ENCODE measurements around the gene IGSF9B. TPM values are rescaled to one million over a fixed set of nuclear protein-coding genes. Genes with fewer than 3 reads are reported as not detected.

The IGSF9B gene
- total and polyA plus RNA-seq, 2 of the 13 experiments (the other 11 are each of a cell fraction or from before 2014, with no cell fraction given) = not detected

GRCh38 chr11:133905677-133906156 is 51.1 kb downstream of the IGSF9B start:
- Histone ChIP-seq H3K27ac (ENCODE audit: extremely low read length, insufficient read depth, low read length) (no peak overlapping the region), H3K4me3 (replicated peaks in 1 of 3; ENCODE audit: insufficient read depth in 1 of 3, low read depth in 2 of 3, low read length in 3 of 3) (no peak overlapping the region), H4K20me1 (ENCODE audit: insufficient read depth, low read length) (no peaks in the 10 kb centered on the region), H3K9me3 (ENCODE audit: low read length) (no peaks in the 10 kb centered on the region), H3K36me3 (replicated peaks in 1 of 2; ENCODE audit: control insufficient read depth in 1 of 2, insufficient read depth in 2 of 2, low read length in 2 of 2) (no peaks in the 10 kb centered on the region), H3K4me1 (ENCODE audit: insufficient read depth, low read length) (no peaks in the 10 kb centered on the region), H3K4me2 (ENCODE audit: low read depth, low read length) (no peak overlapping the region), H2AFZ (ENCODE audit: low read length) (no peak overlapping the region), H3K79me2 (ENCODE audit: insufficient read depth, low read length) (no peaks in the 10 kb centered on the region), H3K9ac (ENCODE audit: insufficient read depth, low read depth, low read length) (no peak overlapping the region), H3K27me3 (ENCODE audit: control insufficient read depth in 1 of 2, insufficient read depth in 2 of 2, low read length in 2 of 2) (peaks cover 0 to 24% of the 10 kb centered on the region in 2 experiments; a peak in 2 of 5 replicates)
- POLR2A ChIA-PET = no interaction called here
- in situ Hi-C loops (cut with HindIII; ENCODE audit: extremely low pct_ligation_motif_present, low pct_unique_long_range_greater_than_20kb) (no loop called here), intact Hi-C loops (cut with micrococcal nuclease; ENCODE audit: unreplicated experiment) (no loop called here)
- CTCF ChIA-PET (ENCODE audit: low intra/inter-chr PET ratio, low total read pairs) = no interaction called here
- WGBS (ENCODE audit: low lambda C conversion rate) = 38% methylated on average over 7 of the region's 13 CpGs
- BruUV-seq (replicated peaks) = no TSS peak
- TF ChIP-seq NAIF1 (CRISPR knock-in tag; IDR thresholded peaks at IDR 0.05; ENCODE audit: borderline replicate concordance) (no peak), PBX2 (CRISPR knock-in tag; IDR thresholded peaks at IDR 0.05) (no peak), SAP130 (CRISPR knock-in tag; IDR thresholded peaks at IDR 0.05; ENCODE audit: low read depth) (no peak), SP140L (CRISPR knock-in tag; IDR thresholded peaks at IDR 0.05; ENCODE audit: borderline replicate concordance) (no peak), REPIN1 (CRISPR knock-in tag; IDR thresholded peaks at IDR 0.05; ENCODE audit: borderline replicate concordance, low read depth) (no peak), ZNF276 (CRISPR knock-in tag; IDR thresholded peaks at IDR 0.05; ENCODE audit: low read depth) (no peak)
- TF ChIP-seq, protein P1, sequence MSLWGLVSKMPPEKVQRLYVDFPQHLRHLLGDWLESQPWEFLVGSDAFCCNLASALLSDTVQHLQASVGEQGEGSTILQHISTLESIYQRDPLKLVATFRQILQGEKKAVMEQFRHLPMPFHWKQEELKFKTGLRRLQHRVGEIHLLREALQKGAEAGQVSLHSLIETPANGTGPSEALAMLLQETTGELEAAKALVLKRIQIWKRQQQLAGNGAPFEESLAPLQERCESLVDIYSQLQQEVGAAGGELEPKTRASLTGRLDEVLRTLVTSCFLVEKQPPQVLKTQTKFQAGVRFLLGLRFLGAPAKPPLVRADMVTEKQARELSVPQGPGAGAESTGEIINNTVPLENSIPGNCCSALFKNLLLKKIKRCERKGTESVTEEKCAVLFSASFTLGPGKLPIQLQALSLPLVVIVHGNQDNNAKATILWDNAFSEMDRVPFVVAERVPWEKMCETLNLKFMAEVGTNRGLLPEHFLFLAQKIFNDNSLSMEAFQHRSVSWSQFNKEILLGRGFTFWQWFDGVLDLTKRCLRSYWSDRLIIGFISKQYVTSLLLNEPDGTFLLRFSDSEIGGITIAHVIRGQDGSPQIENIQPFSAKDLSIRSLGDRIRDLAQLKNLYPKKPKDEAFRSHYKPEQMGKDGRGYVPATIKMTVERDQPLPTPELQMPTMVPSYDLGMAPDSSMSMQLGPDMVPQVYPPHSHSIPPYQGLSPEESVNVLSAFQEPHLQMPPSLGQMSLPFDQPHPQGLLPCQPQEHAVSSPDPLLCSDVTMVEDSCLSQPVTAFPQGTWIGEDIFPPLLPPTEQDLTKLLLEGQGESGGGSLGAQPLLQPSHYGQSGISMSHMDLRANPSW (CRISPR knock-in tag; IDR thresholded peaks at IDR 0.05; ENCODE audit: borderline replicate concordance) = no peak
- TF ChIP-seq, protein P2, sequence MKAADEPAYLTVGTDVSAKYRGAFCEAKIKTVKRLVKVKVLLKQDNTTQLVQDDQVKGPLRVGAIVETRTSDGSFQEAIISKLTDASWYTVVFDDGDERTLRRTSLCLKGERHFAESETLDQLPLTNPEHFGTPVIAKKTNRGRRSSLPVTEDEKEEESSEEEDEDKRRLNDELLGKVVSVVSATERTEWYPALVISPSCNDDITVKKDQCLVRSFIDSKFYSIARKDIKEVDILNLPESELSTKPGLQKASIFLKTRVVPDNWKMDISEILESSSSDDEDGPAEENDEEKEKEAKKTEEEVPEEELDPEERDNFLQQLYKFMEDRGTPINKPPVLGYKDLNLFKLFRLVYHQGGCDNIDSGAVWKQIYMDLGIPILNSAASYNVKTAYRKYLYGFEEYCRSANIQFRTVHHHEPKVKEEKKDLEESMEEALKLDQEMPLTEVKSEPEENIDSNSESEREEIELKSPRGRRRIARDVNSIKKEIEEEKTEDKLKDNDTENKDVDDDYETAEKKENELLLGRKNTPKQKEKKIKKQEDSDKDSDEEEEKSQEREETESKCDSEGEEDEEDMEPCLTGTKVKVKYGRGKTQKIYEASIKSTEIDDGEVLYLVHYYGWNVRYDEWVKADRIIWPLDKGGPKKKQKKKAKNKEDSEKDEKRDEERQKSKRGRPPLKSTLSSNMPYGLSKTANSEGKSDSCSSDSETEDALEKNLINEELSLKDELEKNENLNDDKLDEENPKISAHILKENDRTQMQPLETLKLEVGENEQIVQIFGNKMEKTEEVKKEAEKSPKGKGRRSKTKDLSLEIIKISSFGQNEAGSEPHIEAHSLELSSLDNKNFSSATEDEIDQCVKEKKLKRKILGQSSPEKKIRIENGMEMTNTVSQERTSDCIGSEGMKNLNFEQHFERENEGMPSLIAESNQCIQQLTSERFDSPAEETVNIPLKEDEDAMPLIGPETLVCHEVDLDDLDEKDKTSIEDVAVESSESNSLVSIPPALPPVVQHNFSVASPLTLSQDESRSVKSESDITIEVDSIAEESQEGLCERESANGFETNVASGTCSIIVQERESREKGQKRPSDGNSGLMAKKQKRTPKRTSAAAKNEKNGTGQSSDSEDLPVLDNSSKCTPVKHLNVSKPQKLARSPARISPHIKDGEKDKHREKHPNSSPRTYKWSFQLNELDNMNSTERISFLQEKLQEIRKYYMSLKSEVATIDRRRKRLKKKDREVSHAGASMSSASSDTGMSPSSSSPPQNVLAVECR (CRISPR knock-in tag; IDR thresholded peaks at IDR 0.05; ENCODE audit: borderline replicate concordance) = no peak
- DNase-seq (ENCODE audit: low spot score) (no peak), FAIRE-seq (no peak), ATAC-seq (no peak)
